Dedifferentiated amniotic fluid mesenchymal stem cell (primary cell): ENCODE results near the gene SPINK6.
A peak's percentile ranks its signal among the peaks of the same experiment; 100 is the strongest.

Experiments used
- DNase-seq: peaks from one replicate; pipeline ENCODE4 v3.0.0-alpha.2; 2016; ENCODE audit errors: extremely low spot score

SPINK6 gene, protein sequence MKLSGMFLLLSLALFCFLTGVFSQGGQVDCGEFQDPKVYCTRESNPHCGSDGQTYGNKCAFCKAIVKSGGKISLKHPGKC

GRCh38 chr5:148202531-148203203 is at the start of gene SPINK6:
Gene SPINK6, plus strand, starts transcription at chr5:148203042. Its CDS starts 55 bp downstream, at chr5:148203097.
- DNase-seq, result no peak

DNA sequence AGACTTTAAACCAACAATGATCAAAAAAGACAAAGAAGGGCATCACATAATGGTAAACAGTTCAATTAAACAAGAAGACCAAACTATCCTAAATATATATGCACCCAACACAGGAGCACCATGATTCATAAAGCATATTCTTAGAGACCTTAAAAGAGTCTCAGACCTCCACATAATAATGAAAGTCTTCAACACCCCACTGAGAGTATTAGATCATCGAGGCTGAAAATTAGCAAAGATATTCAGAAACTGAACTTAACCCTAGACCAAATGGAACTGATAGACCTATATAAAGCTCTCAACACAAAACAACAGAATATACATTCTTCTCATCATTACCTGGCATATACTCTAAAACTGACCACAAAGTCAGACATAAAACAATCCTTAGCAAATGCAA is 46.2 kb upstream of the SPINK6 start:
- DNase-seq, result no peak

- DNase-seq, result no peak
Measured at GRCh38 chr5:148162038-148162437, 40.8 kb upstream of the SPINK6 start.

GRCh38 chr5:148163345-148163744 is 39.5 kb upstream of the SPINK6 start:
- DNase-seq, result no peak

- no peak for DNase-seq
Measured at GRCh38 chr5:148166550-148167283, 36.1 kb upstream of the SPINK6 start.

DNA sequence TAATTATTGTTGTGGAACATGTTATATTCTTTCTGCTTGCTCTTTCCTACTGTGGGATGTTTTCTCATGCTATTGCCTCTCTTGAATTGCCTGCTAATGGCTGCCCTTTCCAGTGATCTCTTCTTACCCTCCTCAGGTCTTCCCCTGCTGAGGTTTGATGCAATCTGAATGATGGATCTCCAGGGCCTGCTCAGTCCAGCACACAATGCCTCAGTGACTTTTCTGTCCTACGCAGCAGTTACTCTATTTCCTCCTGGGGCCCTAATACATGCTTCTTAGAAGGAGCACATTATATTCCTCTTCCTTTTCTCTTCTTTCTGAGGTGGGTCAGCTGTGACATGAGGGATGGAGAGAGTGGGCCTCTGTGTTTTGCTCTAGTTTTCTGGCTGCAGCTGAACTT is 34.6 kb upstream of the SPINK6 start, which contains the start of gene SPINK14:
Gene SPINK14, plus strand, starts transcription at position 301 of the 400 bp plus-strand sequence. CDS start 1,187 bp downstream, outside the sequence.
- DNase-seq, result no peak

GRCh38 chr5:148172377-148172776 is 30.5 kb upstream of the SPINK6 start:
- DNase-seq, result no peak

- no peak for DNase-seq
Measured at GRCh38 chr5:148176480-148176879, 26.4 kb upstream of the SPINK6 start.

DNA sequence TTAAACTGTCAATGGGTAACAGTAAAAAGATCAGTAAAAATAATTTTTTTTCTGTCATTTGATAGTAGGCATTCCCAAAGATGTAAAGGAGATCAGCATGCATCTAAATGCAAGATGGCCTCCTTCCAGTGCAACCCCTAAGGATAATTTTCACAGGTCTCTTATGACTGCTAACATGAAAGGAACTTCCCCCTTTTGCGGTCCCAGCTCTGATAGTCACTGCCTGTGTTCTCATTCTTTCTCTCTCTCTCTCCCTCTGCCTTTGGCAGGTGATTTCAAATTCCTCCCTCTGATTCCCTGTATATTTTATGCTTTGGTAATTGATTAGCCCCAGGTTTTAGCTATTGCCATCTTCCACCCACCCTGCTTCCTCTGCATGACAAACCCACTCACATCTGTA is 25.6 kb upstream of the SPINK6 start:
- no peak for DNase-seq

DNA sequence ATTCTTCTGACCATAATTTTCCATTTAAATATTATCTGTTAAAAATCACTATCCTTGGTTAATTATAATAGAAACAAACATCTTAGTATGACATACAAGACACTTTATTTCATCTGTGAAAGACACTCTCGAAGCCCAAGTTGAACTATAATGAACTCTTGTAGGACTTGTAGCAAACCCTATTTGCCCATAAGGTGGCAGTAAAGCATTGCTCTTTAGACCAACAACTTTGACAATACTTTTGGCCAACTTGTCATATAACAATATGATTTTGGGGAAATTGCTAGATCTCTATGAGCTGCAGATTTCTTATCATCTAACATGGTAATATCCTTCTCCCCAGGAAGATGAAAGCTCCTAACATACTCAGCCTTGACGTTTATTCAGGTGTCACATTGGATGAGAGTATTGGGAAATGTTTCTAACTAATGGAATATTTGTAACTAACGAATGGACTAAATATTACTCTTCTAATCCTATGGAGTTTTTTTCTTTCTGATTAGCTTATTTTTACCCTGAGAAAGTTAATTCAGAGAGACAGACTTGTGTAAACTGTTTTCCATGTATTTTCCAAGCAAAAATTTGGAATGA is 23.5 kb upstream of the SPINK6 start:
- peak; percentile 73 for DNase-seq

GRCh38 chr5:148186248-148187003 is 16.4 kb upstream of the SPINK6 start:
- DNase-seq, result no peak

DNA sequence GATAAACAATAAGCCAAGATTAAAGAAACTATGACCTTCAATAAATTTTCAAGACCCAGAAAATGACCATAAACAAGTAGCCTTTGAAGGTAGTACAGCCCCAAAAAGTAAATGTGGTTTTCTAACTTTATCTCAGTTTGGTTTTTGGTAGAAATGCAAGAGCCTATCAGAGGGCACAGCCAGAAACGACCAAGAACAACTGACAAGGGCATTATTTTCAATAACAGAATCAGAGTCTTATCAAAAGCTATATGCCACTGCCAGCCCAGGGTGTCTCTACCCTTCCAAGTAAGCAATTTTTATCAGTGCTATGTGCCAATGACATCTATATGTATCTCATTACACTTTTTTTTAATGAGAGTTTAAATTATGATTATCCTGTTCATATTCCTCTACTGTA is 11.8 kb upstream of the SPINK6 start:
- DNase-seq, result no peak

DNA sequence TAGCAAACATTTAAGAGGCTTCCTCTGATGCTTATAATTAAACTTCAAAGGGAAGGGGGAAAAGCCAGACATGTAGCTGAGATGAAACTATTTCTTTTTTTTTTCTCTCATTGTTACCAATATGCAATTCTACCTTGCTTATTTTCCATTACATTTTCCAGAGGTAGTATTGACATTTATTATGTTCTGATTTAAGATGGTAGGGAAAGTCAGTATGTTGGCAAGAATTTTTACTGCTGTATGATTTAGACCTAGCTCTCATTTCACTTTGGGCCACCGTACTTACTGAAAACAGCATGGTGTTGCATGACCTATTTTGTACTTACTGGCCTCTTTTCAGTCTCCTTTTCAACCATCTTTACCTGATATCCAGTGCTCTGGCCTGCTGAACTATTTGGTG is 9.6 kb upstream of the SPINK6 start:
- no peak for DNase-seq

DNA sequence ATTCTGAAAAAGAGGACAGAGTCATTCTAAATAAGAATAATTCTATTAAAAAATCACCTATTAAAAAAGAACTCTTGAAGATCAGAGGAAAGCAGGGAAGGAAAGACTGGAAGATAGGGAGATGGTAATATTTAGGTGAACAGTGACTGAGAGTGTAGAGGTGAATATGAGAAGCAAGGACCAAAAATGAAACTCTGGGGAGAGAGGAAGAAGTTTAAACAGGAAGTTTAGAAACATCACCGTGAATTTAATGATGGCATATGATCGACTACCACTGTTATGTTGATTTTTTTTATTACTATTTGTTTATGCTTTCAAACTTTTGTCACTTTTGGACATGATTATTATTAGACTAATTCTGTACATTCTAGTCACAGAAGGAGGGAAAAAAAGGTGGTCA is 1.7 kb upstream of the SPINK6 start:
- DNase-seq, result no peak

DNA sequence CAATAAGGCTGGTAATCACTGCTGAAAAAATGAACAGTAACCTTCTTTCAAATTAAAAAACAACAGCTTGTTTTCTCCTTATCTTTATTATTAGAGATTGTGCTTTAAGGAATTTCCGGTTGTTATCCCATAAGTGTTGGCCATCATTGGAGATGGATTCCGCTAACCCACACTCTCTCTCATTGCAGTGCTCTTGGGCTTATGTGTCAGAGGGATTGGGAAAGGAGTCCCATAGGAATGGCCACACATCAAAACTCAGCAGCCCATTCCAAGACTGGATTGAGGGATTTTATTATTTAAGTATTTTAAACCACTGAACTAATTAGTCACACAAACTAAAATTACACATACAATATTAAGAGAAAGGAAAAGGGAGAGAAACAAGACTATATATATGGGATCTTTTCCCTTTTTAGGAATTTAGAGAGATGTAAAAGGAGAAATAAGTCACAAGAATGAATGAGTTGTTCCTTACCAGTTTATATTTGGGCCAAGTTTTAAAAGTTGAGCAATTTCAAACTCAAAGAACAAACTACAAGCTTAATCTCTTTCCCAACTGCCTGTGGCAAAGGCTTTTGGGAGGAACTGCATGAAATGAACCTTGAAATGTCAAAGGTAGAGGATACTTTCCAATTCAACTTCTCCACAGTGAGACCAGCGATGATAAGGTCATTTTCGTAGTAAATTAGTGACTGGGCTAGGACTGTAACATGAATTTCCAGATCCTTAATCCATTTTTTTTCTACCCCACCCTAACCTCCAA is 2.4 kb downstream of the SPINK6 start:
- no peak for DNase-seq

DNA sequence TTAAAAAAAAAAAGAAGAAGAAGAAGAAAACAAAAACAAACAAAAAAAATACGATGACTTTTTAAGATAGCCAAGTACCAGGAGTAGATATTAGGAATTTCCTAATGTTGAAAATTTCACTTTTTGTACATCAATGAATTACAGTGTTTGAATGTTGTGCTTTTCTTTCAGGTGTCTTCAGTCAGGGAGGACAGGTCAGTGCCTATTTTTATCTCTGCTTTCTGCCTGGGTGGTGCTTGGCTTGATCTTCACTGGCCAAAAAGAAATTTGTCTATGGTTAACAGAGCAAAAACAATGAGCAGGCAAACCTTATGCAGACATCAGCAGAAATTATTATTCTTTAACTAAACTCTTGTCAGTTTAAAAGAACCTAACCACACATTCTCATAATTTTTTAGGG is 3.0 kb downstream of the SPINK6 start:
- no peak for DNase-seq

DNA sequence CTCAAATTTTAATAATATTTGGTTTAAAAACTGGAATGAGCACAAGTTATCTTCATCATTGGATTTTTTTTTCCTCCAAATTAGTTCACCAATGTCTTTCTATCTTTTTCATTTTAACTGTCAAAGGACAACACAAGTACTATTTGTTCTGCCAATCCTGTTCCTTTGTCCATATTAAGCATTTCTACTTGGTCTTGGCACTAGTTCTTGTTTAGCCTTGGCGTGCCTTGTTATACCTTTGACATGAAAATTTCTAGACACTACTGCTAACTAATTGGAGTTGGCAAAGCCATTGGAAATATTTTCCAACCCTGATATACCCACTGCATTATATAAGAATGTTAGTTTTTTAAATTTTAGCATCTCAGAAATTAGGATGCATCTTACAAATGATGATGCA is 3.8 kb downstream of the SPINK6 start:
- no peak for DNase-seq

DNA sequence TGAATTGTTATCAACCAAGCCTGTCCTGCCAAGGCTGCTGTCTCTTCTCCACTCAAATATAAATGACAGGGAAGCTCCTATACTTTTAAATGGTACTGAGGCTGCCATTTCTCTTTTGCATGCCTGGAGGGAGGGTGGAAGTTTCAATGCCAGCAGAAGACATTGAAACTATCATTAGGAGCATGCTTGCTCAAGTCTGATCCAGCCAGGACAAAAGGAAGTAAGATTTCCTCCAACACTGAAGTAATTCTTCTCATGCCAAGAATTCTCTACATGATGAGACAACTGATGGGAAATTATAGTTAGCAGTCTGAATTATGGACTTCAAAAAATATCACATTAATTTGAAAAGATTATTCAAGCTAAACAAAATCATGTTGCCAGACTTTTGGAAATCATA is 5.4 kb downstream of the SPINK6 start:
- DNase-seq, result no peak

DNA sequence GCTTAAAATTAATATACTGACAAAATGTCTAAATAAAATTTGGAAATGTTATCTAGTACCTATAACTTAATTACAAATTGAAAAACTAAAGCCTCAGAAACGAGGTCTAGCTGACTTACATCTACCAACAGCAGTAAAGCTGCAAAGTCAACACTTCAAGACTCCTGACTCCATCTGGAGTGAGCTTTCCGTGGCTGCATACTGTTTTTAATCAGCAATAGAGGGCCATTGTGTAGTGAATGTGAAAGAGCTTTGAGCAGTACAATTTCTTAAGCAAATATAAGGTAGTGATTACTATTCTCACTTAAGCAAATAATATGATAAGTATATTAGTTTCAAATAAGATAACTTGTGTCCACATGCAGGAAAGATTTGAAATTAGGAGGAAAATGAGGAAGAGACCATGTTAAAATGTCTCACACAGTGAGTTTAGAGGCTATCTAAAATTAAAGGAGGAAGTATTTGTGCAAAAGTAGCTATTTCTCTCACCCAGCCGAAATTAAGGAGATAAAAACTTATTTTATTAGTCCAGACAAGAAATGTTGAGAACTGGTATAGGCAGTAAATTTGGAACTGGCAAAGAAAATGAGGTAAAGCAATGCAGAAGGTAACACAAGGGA is 6.4 kb downstream of the SPINK6 start:
- DNase-seq, result no peak

- no peak for DNase-seq
Measured at GRCh38 chr5:148214665-148215185, 11.9 kb downstream of the SPINK6 start.

- no peak for DNase-seq
Measured at GRCh38 chr5:148221508-148221907, 18.7 kb downstream of the SPINK6 start.
